Tibial nerve (tissue), 4 donors: ENCODE data around the gene LAIR1. TPM values are rescaled to one million over a fixed set of nuclear protein-coding genes. Genes with fewer than 3 reads are reported as not detected.

ENCODE experiments used
- DNase-seq, 2 donors: peaks; one replicate each; pipeline ENCODE4 v3.0.0-alpha.2; 2019; ENCODE audit warnings: low spot score in 2 of 2
- H3K27ac ChIP-seq, 4 donors: fragments of 200-600 bp; sonication (generic) in 3 of 4; one replicate each; pipeline ENCODE4 v1.5.1; 2017 to 2019; ENCODE audit warnings: mild to moderate bottlenecking in 1 of 4
- H3K27me3 ChIP-seq, 2 donors: fragments of 200-600 bp; sonication (generic) in 1 of 2; one replicate each; pipeline versions ENCODE4 v1.5.1 to v1.6.0; 2017 to 2019
- H3K36me3 ChIP-seq, 3 donors: fragments of 200-600 bp; sonication (generic); one replicate each; pipeline ENCODE4 v1.5.1; 2018 to 2019
- H3K4me1 ChIP-seq, 4 donors: fragments of 200-600 bp; sonication (generic) in 3 of 4; one replicate each; pipeline ENCODE4 v1.5.1; 2017 to 2019
- H3K4me3 ChIP-seq, 4 donors: fragments of 200-600 bp; sonication (generic) in 3 of 4; one replicate each; pipeline ENCODE4 v1.5.1; 2017 to 2019; ENCODE audit warnings: mild to moderate bottlenecking in 1 of 4, moderate library complexity in 1 of 4
- H3K9me3 ChIP-seq, 4 donors: fragments of 200-600 bp; sonication (generic) in 3 of 4; one replicate each; pipeline ENCODE4 v1.5.1; 2017 to 2019
- CTCF ChIP-seq, 5 experiments: fragments of 200-600 bp in 3 of 5; fragments of 450-650 bp in 2 of 5; sonication (generic) in 3 of 5; IDR thresholded peaks; one replicate each; pipeline ENCODE4 v1.5.1; 2016 to 2019; ENCODE audit warnings: antibody characterized with exemption in 5 of 5, mild to moderate bottlenecking in 3 of 5, moderate library complexity in 2 of 5
- EP300 ChIP-seq, 2 donors: sonication (generic); formaldehyde crosslinking; IDR thresholded peaks; one replicate each; pipeline ENCODE4 v1.6.1; 2017; ENCODE audit warnings: antibody characterized with exemption in 2 of 2, mild to moderate bottlenecking in 1 of 2
- POLR2A ChIP-seq, 2 donors: fragments of 450-650 bp; IDR thresholded peaks; one replicate each; pipeline ENCODE4 v1.6.1; 2017; ENCODE audit warnings: antibody characterized with exemption in 2 of 2, mild to moderate bottlenecking in 2 of 2, moderate library complexity in 2 of 2
- WGBS, 2 donors: methylation state at CpG; one replicate each; pipeline ENCODE4 v1.1.5; 2018; 5-methylcytosine and 5-hydroxymethylcytosine counted together
- total RNA-seq, 4 donors: library from RNA; depleted of rRNA; stranded (reverse); fragments of >200 nt; gene quantifications; one replicate each; pipeline ENCODE4 v1.1.0, GENCODE V29; 2016

Gene LAIR1
- total RNA-seq, 4 donors from 2014 or later, result 15.5 to 59.1 (median 31.1) TPM

- no peak overlapping the region for H3K4me3 ChIP-seq
- H3K9me3 ChIP-seq, result peaks cover 0 to 4% (median 0%) of the 10 kb centered on the region in 4 donors
- WGBS, 2 donors, result 65 to 77% methylated on average over 7 of the region's 7 CpGs
- no peak for DNase-seq
- no peak overlapping the region for H3K27ac ChIP-seq
- no peak for TF ChIP-seq POLR2A (IDR thresholded peaks at IDR 0.05)
- peak; percentile 37 to 45 for TF ChIP-seq EP300 (IDR thresholded peaks at IDR 0.05)
- peaks cover 0 to 9% of the 10 kb centered on the region in 2 donors for H3K27me3 ChIP-seq
- no peaks in the 10 kb centered on the region for H3K4me1 ChIP-seq
- H3K36me3 ChIP-seq, result no peaks in the 10 kb centered on the region
Observed at GRCh38 chr19:54319049-54319448, 45.7 kb downstream of the LAIR1 start.

- no peaks in the 10 kb centered on the region for H3K36me3 ChIP-seq
- peaks cover 0 to 9% of the 10 kb centered on the region in 2 donors for H3K27me3 ChIP-seq
- DNase-seq, result no peak
- WGBS, 2 donors, result 86 to 92% methylated on average over 9 of the region's 9 CpGs
- no peak overlapping the region for H3K27ac ChIP-seq
- no peaks in the 10 kb centered on the region for H3K4me1 ChIP-seq
- H3K9me3 ChIP-seq, result peaks cover 0 to 4% (median 0%) of the 10 kb centered on the region in 4 donors
- no peak for TF ChIP-seq CTCF (IDR thresholded peaks at IDR 0.05)
- no peak for TF ChIP-seq EP300 (IDR thresholded peaks at IDR 0.05)
- TF ChIP-seq POLR2A (IDR thresholded peaks at IDR 0.05), result no peak
- no peak overlapping the region for H3K4me3 ChIP-seq
Observed at GRCh38 chr19:54317965-54318240, 46.8 kb downstream of the LAIR1 start.

- H3K36me3 ChIP-seq, result no peaks in the 10 kb centered on the region
- H3K27ac ChIP-seq, result no peak overlapping the region
- H3K27me3 ChIP-seq, result peaks cover 0 to 9% of the 10 kb centered on the region in 2 donors
- no peak for DNase-seq
- WGBS, 2 donors, result 49 to 83% methylated on average over 29 of the region's 29 CpGs
- H3K4me3 ChIP-seq, result no peak overlapping the region
- no peaks in the 10 kb centered on the region for H3K4me1 ChIP-seq
- peaks cover 0 to 4% (median 0%) of the 10 kb centered on the region in 4 donors for H3K9me3 ChIP-seq
- TF ChIP-seq POLR2A (IDR thresholded peaks at IDR 0.05), result no peak
- TF ChIP-seq EP300 (IDR thresholded peaks at IDR 0.05), result no peak
- TF ChIP-seq CTCF (IDR thresholded peaks at IDR 0.05), result no peak
Observed at GRCh38 chr19:54317108-54317964, 47.4 kb downstream of the LAIR1 start.

GRCh38 chr19:54316746-54317107, 48.0 kb downstream of the LAIR1 start:
- TF ChIP-seq CTCF (IDR thresholded peaks at IDR 0.05) (no peak), EP300 (IDR thresholded peaks at IDR 0.05) (no peak), POLR2A (IDR thresholded peaks at IDR 0.05) (no peak)
- DNase-seq, result no peak

GRCh38 chr19:54315956-54316355, 48.8 kb downstream of the LAIR1 start:
- 79 to 80% methylated on average over 9 to 10 of the region's 10 CpGs for WGBS, 2 donors
- no peak overlapping the region for H3K27ac ChIP-seq
- TF ChIP-seq EP300 (IDR thresholded peaks at IDR 0.05) (no peak), CTCF (IDR thresholded peaks at IDR 0.05) (no peak), POLR2A (IDR thresholded peaks at IDR 0.05) (no peak)
- H3K9me3 ChIP-seq, result no peaks in the 10 kb centered on the region
- no peaks in the 10 kb centered on the region for H3K4me1 ChIP-seq
- no peaks in the 10 kb centered on the region for H3K36me3 ChIP-seq
- H3K27me3 ChIP-seq, result peaks cover 0 to 9% of the 10 kb centered on the region in 2 donors
- no peak overlapping the region for H3K4me3 ChIP-seq
- DNase-seq, result no peak

More at GRCh38 chr19:54316746-54317107, 48.0 kb downstream of the LAIR1 start:
- Histone ChIP-seq H3K4me3 (no peak overlapping the region), H3K9me3 (no peaks in the 10 kb centered on the region), H3K27me3 (peaks cover 0 to 9% of the 10 kb centered on the region in 2 donors), H3K27ac (no peak overlapping the region), H3K36me3 (no peaks in the 10 kb centered on the region), H3K4me1 (no peaks in the 10 kb centered on the region)
- WGBS, 2 donors, result 11 to 51% methylated on average over 11 of the region's 11 CpGs
